HG03064 (cell line): Measurements from ENCODE around the gene CDH12.
"Not testable (repeated sequence)": the region's sequence is repeated elsewhere in the genome, so short reads cannot be mapped to it uniquely, and the experiment has no call there.

Experiments
- ATAC-seq: cut with Tn5 transposase; IDR thresholded peaks from one replicate; pipeline ENCODE4 v1.9.1; 2021; ENCODE audit warnings: low read depth; ENCODE audit not compliant: unreplicated experiment

CDH12 gene

DNA sequence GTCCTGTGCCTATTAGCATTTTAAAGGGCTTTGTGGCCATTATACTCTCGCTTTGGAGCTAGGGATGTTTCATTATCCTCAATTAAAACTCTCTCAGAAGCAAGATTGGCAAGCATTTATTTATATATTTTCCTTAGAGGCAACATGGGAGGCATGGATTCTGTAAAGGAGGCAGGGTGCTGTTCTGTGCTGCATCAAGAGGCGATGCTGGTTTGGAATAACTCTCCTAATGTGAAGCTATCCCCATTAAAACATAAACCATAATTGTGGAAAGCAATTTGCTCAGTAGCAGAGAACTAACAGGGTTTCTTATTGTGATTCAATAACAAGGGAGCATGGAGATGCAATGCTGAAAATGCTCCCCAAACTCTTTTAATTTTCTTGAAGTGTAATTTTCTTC lies 664.5 kb downstream of the CDH12 start:
- ATAC-seq, result not testable (repeated sequence)

DNA sequence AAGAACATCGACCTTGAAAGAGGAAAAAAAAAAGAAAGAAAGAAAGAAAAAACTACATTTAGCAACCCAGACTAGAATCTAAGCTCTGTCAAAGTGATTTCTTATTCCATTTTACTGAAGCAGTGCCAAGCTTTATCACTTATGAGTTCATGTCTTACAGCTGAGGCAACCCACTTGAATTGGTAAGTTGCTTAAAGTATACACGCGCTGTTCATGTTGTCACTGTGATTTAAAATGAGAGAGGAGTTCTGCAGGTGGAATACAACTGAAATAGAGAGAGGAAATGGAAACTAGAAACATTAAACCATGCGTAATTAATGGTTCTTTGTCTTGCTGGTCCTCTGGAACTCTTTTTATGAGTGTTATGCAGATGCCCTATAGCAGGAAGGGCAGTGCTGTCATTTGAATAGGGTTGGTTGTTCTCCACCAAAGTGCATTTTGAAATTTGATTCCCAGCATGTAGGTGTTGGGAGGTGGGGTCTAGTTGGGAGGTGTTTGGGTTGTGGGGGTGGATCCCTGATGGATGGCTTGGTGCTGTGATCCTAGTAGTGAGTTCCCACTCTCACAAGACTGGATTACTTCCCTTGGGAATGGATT lies 665.4 kb downstream of the CDH12 start:
- ATAC-seq, result not testable (repeated sequence)

DNA sequence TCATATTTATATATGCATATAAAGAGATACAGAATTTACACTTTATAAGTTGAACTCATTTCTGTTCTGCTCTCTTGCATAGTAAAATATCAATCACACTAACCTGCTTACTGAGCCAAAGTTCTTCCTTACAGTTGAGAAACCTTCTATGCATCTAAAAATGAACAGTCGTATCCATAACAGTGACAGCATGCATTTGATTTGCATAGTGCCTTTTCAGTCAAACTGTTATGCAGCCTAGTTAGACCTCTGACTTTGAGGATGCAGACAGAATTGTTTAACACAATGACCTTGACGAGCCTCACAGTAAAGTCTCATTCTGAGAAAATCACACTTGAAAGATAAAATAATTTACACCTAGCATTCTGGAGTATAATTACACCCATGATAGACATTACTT lies 683.9 kb downstream of the CDH12 start:
- ATAC-seq, result not testable (repeated sequence)

DNA sequence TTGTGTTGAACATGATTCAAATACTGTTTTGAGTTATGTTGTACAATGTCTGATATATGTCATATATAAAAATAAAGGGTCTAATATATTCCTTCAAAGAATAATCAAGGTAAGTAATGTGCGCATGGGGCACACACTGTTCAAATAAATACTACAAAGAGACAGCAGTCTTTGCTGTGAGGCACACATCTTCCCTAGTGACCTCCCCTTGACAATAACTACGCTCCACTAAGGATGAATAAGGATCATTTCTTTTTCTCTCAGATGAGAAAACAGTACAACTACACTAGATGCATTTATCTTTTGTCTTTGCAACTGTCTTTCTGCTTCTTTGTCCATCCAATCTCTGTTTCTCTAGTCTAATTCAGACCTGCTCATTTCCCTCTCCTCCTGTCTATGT lies 684.4 kb downstream of the CDH12 start:
- not testable (repeated sequence) for ATAC-seq

DNA sequence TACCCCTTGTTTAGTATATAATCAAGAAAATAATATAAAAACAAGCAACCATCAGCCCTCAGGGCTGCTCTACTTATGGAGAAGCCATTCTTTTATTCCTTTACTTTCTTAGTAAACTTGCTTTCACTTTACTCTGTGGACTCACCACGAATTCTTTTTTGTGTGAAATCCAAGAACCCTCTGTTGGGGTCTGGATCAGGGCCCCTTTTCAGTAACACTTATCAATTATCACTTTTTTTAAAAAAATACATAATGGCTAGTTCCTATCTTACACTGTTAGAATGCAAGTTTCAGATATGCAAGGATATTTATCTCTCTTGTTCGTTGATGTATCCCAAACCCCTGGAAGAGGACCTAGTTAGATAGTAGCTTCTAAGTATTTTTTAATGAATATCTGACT lies 687.2 kb downstream of the CDH12 start:
- ATAC-seq, result not testable (repeated sequence)

DNA sequence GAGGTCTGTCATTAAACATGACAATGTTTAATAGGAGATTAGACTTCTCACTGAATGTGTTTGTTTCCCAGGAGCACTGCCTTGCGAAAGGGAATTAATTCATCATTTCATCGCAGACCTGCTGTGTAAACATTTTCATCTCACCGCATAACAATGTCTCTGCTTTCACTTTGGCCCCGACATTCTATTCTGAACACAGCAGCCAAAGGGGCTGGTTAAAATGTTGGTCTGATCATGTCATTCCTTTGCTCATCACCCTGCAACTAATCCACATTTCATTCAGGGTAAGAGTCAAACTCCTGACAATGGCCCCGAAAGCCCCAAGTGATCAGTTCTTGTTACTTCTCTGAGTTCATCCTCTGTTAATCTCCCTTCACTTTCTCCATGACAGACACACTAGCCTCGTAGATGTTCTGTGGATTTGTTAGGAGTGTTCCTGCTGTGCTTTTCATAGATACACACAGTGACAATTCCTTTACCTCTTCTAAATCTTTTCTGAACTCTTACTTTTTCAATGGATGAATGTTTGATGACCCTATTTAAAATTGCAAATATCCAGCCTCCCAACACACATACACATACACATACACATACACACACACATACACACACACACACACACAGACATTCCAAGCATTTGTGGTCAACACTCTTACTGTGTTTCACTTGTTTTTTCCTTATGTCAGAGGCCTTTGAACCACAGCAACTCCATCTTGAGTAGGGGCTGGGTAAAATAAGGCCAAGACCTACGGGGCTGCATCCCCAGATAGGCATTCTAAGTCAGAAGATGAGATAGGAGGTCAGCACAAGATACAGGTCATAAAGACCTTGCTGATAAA lies 688.0 kb downstream of the CDH12 start:
- not testable (repeated sequence) for ATAC-seq

DNA sequence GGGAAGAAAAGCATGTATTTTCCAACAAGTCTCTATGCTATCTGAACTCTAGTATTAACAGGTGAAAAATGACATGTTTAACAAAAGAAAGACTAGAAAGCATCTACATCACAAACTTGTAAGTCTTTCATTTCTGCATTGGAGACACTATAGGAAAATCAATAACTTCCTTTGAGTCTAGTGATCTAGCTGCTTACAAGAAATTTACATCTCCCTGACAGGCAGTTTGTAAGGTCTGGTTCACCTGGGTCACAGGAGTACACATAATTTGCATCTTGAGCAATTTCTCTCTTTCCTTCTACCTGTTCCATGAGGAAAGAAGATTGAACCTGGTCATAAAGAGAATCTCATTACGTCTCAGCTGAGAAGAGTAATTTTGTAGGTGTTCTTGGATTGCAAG lies 696.2 kb downstream of the CDH12 start:
- ATAC-seq, result not testable (repeated sequence)

DNA sequence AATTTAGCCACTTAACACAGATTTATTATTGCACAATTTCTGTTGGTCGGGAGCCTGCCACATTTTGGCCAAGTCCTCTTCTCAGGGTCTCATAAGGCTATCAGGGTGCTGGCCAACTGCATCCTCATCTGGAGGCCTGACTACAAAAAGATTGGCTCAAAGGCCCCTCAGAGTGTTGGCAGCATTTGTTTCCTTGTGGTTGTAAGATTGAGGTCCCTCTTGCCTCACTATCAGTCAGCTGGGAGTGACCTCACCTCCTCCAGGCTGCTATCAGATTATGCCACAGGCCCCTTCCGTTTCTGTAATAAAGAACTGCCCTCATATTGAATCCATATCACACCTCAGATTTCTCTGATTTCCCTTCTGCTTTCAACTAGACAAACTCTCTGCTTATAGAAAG lies 698.4 kb downstream of the CDH12 start:
- ATAC-seq, result not testable (repeated sequence)

DNA sequence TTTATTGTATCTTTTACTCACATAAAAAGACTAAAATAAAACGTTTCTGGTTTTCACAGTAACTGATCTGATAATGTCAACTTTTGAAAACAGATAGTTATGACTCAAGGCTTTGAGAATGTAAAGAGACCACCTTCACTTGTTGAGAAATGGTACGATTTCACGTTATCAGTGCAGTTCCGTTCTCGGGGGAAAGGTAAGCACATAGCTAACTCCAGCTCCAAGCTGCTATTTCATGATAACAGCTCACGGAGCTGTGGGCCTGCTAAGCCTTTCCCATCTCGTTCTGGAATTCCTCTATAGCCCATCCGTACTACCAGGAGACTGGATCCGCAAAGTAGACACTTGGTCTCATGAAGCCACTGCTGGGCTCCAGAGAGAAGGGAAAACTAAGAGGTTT lies 701.3 kb downstream of the CDH12 start:
- not testable (repeated sequence) for ATAC-seq

DNA sequence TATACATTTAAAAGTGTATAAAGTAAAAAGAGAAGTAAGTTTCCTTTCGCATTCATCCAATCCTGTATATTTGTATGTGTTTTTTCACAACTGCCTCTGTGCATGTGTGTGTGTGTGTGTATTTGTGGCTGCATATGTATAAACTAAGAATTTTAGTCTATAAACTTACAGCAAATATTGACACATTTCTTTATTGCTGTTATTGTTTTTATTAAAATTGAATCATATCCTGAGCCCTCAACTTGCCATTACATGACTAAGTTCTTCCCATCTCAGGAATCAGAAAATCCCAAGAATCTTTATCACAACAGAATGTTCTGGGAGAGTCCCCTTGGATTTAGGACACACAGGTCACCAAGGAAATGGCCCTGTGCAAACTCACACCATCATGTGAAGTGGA lies 712.7 kb downstream of the CDH12 start:
- not testable (repeated sequence) for ATAC-seq

DNA sequence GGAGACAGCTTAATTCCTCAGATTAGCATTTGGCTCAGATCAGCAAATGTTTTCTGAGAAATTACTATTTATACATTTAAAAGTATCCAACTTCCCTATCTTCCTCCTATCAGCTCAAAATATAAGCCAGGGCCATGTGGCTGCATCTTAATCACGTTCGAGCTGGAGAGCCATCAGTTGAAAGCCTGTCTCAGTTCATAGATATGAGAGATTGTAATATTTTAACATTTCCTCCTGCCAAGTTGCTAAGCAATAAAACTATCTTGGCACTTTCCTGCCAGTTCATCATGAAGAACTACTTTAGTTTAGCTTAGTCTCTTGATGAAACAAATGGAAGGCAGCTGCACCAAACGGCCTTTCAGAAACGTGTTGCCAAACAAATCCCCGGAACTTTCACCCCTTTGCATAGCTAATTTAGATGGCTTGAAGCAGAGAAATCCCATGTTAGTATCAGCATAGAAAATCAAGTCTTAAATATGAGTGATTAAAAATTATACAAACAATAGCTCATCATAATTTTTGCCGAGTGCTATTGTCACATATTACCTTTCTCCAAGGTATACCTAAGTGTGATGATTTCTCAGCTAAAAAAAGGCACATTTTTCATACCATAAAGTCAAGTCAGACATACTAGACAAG lies 713.4 kb downstream of the CDH12 start:
- not testable (repeated sequence) for ATAC-seq

DNA sequence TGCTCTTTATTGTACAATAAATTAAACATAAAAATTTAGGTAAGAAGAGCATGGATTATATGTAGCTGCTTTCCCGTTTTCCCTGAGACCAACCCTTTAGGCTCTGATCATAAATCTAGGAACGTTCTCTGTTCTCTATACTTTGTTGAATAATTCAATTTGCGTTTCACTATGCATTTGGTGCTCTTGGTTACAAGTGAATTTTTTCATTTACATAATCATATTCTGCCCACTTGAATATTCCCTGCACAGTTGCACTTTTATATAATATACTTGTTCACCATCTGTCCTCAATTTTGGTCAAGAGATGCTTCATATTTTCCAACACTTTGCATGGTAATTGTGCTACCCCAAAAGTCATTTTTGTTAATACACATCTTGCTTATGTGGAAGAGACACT lies 741.8 kb downstream of the CDH12 start:
- ATAC-seq, result no peak

DNA sequence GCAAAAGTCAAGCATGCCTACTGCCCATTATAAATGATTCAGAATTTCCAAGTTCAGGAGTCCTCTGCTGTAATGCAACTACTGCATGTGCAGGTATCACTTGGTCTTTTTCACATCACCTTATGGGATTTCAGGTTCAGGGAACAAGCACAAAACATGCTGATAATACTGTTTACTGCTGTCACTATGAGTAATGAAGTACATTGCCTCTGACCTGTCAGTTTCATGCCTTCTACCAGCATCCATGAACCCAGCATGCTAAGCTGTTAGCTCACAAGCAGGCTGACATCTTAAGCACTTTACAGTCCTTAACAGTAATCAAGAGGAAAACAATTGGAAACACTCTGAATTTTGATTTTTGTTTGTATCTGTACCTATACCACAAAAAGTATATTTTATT lies 743.8 kb downstream of the CDH12 start:
- ATAC-seq, result no peak

DNA sequence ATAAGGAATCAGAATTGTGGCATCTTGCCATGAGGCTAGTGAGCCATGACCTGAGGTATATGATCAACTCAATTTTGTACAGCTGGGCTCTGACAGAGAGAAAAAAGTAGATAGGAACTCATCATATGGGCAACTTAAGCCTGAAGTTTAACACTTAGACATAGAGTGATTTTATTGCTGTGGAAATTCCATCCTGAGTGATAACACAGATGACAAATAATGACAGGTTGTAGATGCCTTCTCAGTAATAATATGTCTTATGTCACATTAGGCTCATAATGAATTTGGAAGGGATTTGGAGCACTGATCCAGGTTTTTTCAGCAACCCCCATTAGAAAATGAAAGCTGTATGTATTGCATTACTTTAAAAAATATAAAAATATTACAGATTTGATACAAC lies 744.6 kb downstream of the CDH12 start:
- no peak for ATAC-seq

DNA sequence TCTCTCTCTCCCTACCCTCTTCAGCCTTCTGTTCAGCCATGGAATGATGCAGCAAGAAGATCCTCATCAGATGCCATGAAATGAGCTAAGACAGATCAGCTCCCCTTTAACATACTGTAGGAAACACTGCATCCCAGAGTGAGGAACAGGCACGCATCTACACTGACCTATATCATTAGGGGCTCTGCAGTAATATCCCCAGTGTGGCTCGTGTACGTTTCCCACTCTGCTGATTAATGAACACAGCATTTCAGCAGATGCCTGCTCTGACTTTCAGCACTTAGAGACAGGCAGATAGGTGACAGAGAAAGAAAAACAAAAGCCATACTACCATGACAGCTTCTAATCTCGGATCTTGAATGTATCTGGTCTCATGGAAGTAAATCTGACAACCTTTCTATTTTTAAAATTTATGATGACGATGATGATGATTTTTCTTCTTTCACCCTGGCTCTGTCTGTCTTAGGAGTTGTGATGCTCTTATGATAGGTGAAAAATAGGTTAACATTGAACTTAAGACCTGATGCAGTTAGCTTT lies 750.3 kb downstream of the CDH12 start:
- no peak for ATAC-seq

DNA sequence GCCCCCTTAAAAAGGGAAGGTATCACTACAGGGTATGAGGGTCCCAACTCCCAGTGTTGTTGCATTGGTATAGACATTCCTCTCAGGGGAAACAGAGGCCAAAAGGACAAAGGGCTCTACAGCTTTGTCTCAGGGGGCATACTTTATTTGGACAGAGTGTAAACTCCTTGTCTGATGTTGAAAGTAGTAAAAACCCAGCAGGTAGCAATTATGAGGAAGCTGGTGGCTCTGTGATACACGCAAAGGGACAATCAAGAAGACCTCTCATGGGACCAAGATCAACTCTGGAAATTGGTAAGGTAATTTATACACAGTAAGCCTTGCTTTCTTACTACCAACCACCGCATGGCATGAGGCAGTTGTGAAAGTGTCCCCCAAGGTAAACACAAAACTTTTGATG lies 764.6 kb downstream of the CDH12 start:
- no peak for ATAC-seq

DNA sequence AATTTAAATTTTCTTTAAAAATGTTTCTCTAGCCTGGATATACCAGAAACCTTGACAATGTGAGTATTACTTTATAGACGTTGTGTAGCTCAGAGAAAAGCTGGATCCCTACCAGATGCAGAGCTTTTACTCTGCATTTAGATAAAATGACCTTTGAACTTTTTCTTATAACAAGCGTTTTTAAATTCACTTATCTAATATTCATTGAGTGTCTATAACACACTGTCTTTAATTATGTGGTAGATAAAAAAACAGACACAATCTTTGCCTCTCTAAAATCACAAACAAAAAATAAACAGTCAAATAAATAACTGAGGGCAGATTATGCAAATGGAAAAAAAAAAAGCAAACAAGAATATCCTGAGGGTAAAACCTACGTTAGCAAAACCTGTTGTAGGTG lies 773.6 kb downstream of the CDH12 start:
- no peak for ATAC-seq

DNA sequence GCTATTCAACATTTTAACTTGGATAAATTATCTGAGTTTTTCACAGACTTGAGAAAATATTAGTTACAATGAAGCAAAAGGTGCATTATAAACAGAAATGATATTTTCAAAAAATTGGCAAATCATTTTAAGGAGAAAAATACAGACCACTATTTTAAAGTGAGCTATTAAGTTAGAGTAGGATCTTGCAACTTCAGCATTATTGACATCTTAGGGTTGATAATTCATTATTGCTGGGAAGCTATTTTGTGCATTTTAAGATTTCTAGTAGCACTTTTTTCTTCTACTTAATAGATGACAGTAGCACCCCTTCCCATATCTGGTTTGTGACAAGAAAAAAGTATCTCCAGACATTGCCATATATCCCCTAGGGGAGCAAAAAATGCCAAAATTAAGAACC lies 774.1 kb downstream of the CDH12 start:
- ATAC-seq, result no peak

DNA sequence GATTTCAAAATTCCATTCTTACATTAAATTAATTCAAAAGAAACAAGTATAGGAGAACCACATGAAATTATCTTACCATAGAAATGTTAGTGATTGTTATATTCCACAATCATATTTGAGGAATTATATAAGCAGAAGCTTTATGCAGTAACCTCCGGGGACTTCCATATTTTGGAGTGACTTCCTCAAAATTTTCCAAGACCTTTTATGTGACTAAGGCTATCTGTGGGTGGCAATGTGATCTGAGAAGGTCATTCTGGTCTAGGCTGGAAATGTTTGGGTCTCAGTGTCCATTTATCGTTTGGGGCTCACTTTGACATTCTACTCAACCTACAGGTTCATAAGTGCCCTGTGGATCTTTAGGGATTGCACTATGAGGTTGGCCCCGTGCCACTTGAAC lies 776.6 kb downstream of the CDH12 start:
- no peak for ATAC-seq

DNA sequence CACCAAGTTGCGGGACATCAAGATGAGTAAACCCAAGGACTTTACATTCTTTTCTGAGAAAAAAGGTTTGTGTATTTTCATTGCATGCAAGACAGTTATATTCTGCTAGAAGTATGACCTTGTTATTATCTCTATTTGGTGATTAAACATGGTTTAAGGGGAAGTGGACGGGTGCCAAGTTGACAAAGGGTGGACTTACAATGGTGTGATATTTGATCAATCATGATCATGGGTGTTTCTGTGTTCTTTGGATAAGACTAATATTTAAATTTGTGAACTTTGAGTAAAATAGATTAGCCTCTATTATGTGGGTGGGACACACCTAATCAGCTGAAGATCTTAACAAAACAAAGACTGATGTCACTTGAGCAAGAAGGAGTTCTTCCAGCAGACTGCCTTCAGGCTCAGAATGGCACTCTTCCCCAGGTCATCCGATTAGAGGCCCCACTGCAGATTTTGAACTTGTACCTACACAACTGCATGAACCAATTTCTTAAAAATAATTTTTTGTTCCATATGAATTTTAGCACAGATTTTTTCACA lies 782.9 kb downstream of the CDH12 start:
- no peak for ATAC-seq

DNA sequence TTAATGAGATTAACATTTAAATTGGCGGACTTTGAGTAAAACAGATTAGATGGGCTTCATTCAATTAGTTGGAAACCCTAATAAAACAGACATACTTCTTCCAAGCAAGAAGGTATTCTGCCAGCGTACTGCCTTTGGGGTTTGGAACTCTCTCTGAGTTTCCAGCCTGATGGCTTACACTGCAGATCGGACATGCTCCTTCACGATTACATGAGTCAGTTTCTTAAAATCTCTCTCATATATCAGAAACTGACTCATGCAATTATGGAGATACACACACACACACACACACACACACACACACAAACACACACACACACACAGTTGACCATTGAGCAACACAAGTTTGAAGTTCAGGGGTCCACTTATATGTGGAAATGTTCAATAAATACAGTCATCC lies 789.4 kb downstream of the CDH12 start:
- ATAC-seq, result no peak
